Measurements from ENCODE around the gene SMURF1. TPM values are rescaled to one million over a fixed set of nuclear protein-coding genes. Genes with fewer than 3 reads are reported as not detected.

Gene SMURF1
- total and polyA plus RNA-seq, 2 of the 4 experiments (the other 2 are of a cell fraction), result 13.4 to 20.3 TPM

- H3K4me1 ChIP-seq (ENCODE audit: control insufficient read depth, insufficient read depth, low read length), result peaks cover 14% of the 10 kb centered on the region
- peaks cover 4% of the 10 kb centered on the region; the same call in 1 of the 2 replicates for H3K9me3 ChIP-seq (ENCODE audit: control insufficient read depth, insufficient read depth, low read length)
- no peak overlapping the region for H2BK15ac ChIP-seq (ENCODE audit: low read depth, low read length)
- intact Hi-C loops (cut with micrococcal nuclease), result no loop called here
- H3K27ac ChIP-seq (ENCODE audit: insufficient read depth, low read length), result no peak overlapping the region
- no peak overlapping the region for H3K4me3 ChIP-seq (ENCODE audit: insufficient read depth, low read depth, low read length)
- POLR2A ChIA-PET (ENCODE audit: unreplicated experiment), result no interaction called here
- H3K4ac ChIP-seq (ENCODE audit: low read depth, low read length), result peak overlapping the region; percentile 0; the same call in 1 of the 2 replicates
- no peak overlapping the region for H3K9ac ChIP-seq (ENCODE audit: low read depth, low read length)
- peaks cover 53% of the 10 kb centered on the region for H4K20me1 ChIP-seq (ENCODE audit: insufficient read depth, low read length)
- no peak overlapping the region for H2AK9ac ChIP-seq (replicated peaks; ENCODE audit: low read depth, low read length, poor library complexity)
- H3K9me1 ChIP-seq (ENCODE audit: insufficient read depth, low read length), result peaks cover 10% of the 10 kb centered on the region
- CTCF ChIA-PET, result interaction anchor here (0.6 kb wide), 1 partner anchor 263 kb away, joined by 3 read pairs; no protein-coding TSS in a partner anchor
- BruUV-seq (replicated peaks), result no TSS peak
- no peak for TF ChIP-seq BHLHE40 (IDR thresholded peaks at IDR 0.05; ENCODE audit: low read depth, low read length)
- TF ChIP-seq MAZ (IDR thresholded peaks at IDR 0.05; ENCODE audit: borderline replicate concordance, low read depth, low read length), result no peak
- no peak for TF ChIP-seq MAFK (IDR thresholded peaks at IDR 0.05; ENCODE audit: low read depth, low read length)
- no peak for TF ChIP-seq SMC3 (IDR thresholded peaks at IDR 0.05; ENCODE audit: low read depth, low read length)
- TF ChIP-seq RCOR1 (IDR thresholded peaks at IDR 0.05; ENCODE audit: insufficient replicate concordance, low read length), result no peak
- TF ChIP-seq, protein P1, sequence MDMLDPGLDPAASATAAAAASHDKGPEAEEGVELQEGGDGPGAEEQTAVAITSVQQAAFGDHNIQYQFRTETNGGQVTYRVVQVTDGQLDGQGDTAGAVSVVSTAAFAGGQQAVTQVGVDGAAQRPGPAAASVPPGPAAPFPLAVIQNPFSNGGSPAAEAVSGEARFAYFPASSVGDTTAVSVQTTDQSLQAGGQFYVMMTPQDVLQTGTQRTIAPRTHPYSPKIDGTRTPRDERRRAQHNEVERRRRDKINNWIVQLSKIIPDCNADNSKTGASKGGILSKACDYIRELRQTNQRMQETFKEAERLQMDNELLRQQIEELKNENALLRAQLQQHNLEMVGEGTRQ (IDR thresholded peaks at IDR 0.05; ENCODE audit: low read depth, low read length), result no peak
- no peak for TF ChIP-seq POLR2A (IDR thresholded peaks at IDR 0.05; ENCODE audit: low read depth, low read length)
- in situ Hi-C loops (cut with MboI; ENCODE audit: low sequenced_read_pairs), result no loop called here
- H2BK120ac ChIP-seq (ENCODE audit: low read depth, low read length), result no peak overlapping the region
- 0 out of 2 replicates have a peak overlapping the region, but pooled peaks have one; percentile 13 for H2AK5ac ChIP-seq (ENCODE audit: low read depth, low read length)
- H3K18ac ChIP-seq (ENCODE audit: low read depth, low read length), result no peak overlapping the region; the same call in 1 of the 2 replicates
- WGBS, 2 experiments (ENCODE audit: extremely low coverage in 2 of 2, insufficient read length in 1 of 2), result no CpG with 5 or more reads among the region's 6 CpGs
- dilution Hi-C loops (cut with HindIII; ENCODE audit: low sequenced_read_pairs, unreplicated experiment), result no loop called here
- H3K23ac ChIP-seq (ENCODE audit: low read depth, low read length), result no peak overlapping the region
- H4K8ac ChIP-seq (ENCODE audit: low read depth in 2 of 2, low read length in 2 of 2), result 0 out of 4 replicates have a peak overlapping the region, but pooled peaks of 1 of the 2 experiments have one; percentile 18
- DNase-seq, result no peak
- no peak overlapping the region for H3K56ac ChIP-seq (ENCODE audit: extremely low read depth, insufficient read depth, low read length)
- no peaks in the 10 kb centered on the region for H3K27me3 ChIP-seq (ENCODE audit: control insufficient read depth, insufficient read depth, low read length)
- H3K4me2 ChIP-seq (ENCODE audit: low read depth, low read length), result peak overlapping the region; percentile 12; the same call in 1 of the 2 replicates
- peak; percentile 5; the same call in 1 of the 2 replicates for ATAC-seq (ENCODE audit: low read depth)
- no peak overlapping the region for H2AFZ ChIP-seq (replicated peaks; ENCODE audit: low read length, poor library complexity)
- H2BK5ac ChIP-seq (ENCODE audit: low read depth, low read length, poor library complexity, severe bottlenecking), result no peak overlapping the region
- H4K5ac ChIP-seq (ENCODE audit: low read depth, low read length), result no peak overlapping the region
- no peak overlapping the region for H4K91ac ChIP-seq (ENCODE audit: insufficient read depth, low read depth, low read length)
- H3K79me1 ChIP-seq (ENCODE audit: low read depth in 1 of 2, low read length in 2 of 2), result peaks cover 27 to 70% of the 10 kb centered on the region in 2 experiments
- H2BK20ac ChIP-seq (ENCODE audit: low read depth, low read length), result no peak overlapping the region
- peak overlapping the region; percentile 55; the same call in 1 of the 2 replicates for H3K14ac ChIP-seq (replicated peaks; ENCODE audit: low read depth, low read length)
- H3K36me3 ChIP-seq (ENCODE audit: control insufficient read depth, insufficient read depth, low read length), result peaks cover 4% of the 10 kb centered on the region
Measured at GRCh38 chr7:99098824-99099498, 44.9 kb downstream of the SMURF1 start.
